Choroid plexus epithelial cell (primary cell): ENCODE measurements around the gene IL1RN.

ENCODE experiments used
- DNase-seq: peaks from one replicate; pipeline ENCODE4 v3.0.0-alpha.2; 2010; ENCODE audit warnings: low read depth
- H3K4me3 ChIP-seq: 2 replicates; pipeline ENCODE4 v1.5.1; 2011; ENCODE audit warnings: low read depth, mild to moderate bottlenecking, control low read depth, low read length, moderate library complexity
- CTCF ChIP-seq: conservative IDR thresholded peaks from 2 replicates; pipeline ENCODE4 v1.5.1; 2011; ENCODE audit warnings: low read depth, mild to moderate bottlenecking, control low read depth, inconsistent platforms, low read length, moderate library complexity

Gene IL1RN

GRCh38 chr2:113129519-113130078, 2.2 kb downstream of the IL1RN start:
- TF ChIP-seq CTCF: no peak
- no peak overlapping the region for H3K4me3 ChIP-seq
- DNase-seq: no peak

GRCh38 chr2:113131352-113132185, 4.2 kb downstream of the IL1RN start:
- DNase-seq: no peak
- H3K4me3 ChIP-seq: no peak overlapping the region
- TF ChIP-seq CTCF: no peak

- no peak overlapping the region for H3K4me3 ChIP-seq
- no peak for TF ChIP-seq CTCF
- DNase-seq: no peak
Measured at GRCh38 chr2:113132414-113133021, 5.1 kb downstream of the IL1RN start.

DNA sequence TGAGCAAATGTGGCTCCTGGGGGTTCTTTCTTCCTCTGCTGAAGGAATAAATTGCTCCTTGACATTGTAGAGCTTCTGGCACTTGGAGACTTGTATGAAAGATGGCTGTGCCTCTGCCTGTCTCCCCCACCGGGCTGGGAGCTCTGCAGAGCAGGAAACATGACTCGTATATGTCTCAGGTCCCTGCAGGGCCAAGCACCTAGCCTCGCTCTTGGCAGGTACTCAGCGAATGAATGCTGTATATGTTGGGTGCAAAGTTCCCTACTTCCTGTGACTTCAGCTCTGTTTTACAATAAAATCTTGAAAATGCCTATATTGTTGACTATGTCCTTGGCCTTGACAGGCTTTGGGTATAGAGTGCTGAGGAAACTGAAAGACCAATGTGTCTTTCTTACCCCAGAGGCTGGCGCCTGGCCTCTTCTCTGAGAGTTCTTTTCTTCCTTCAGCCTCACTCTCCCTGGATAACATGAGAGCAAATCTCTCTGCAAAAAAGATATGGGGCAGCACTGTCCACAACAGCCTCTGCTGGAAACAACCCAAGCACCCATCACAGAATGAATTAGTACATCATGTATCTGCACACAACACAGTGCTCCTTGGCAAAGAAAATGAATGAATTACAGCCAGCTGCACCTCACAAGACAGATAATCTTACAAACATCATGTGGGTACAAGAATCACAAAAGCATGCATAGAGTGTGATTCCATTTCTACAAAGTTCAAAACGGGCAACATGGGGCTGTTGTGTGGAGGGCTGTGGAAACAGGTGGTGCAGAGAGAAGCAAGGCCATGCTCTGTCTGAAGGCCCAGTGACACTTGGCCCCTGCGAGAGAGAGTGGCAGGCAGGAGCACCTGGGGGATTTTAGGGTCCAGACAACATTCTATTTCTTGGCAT, 6.6 kb downstream of the IL1RN start:
- no peak for DNase-seq
- TF ChIP-seq CTCF: no peak
- no peak overlapping the region for H3K4me3 ChIP-seq

DNA sequence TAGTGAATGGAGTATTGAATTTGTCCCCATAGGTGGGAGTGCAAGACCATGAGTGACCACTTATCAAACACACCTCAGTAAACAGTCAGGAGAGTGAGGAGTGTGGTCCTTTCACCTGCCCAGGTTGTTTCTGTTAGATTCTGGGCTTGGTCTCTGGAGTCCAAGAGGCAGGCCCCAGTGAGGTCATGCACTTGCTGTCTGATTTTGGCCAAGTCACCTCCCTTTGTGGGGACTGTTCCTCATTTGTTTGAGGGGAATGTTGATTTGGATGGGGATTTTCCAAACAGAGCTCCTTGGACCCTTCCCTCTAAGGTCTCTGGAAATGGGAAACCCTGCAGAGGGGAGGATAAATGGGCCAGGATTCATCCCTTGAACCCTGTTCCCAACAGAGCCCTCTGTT, 7.3 kb downstream of the IL1RN start:
- no peak overlapping the region for H3K4me3 ChIP-seq
- DNase-seq: no peak
- no peak for TF ChIP-seq CTCF

GRCh38 chr2:113135317-113135716, 7.9 kb downstream of the IL1RN start:
- H3K4me3 ChIP-seq: no peak overlapping the region
- no peak for DNase-seq
- no peak for TF ChIP-seq CTCF
